GM18502 (cell line): ENCODE data around the gene PPP2R2B.

Source experiments
- ATAC-seq: cut with Tn5 transposase; IDR thresholded peaks from one replicate; pipeline ENCODE4 v1.9.1; 2021; ENCODE audit warnings: mild to moderate bottlenecking; ENCODE audit not compliant: unreplicated experiment, poor library complexity

PPP2R2B gene

DNA sequence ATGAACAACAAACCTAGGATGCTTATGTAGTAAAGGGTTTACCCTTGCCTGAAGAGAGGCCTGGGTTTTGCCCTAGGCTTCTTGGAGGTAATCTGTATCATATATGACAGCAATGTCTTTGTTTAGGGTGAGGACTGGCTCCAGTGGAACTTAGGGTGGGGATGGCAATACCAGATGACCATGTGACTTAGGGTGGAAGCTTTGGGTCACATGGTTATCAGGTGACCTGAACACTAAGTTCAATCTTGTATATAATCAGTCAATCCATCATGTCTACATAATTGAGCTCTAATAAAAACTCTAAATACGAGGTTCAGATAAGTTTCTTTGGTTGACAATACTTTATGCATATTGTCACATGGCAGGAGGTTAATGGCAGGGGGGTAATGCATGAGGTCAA lies 10.6 kb upstream of the PPP2R2B start:
- no peak for ATAC-seq

DNA sequence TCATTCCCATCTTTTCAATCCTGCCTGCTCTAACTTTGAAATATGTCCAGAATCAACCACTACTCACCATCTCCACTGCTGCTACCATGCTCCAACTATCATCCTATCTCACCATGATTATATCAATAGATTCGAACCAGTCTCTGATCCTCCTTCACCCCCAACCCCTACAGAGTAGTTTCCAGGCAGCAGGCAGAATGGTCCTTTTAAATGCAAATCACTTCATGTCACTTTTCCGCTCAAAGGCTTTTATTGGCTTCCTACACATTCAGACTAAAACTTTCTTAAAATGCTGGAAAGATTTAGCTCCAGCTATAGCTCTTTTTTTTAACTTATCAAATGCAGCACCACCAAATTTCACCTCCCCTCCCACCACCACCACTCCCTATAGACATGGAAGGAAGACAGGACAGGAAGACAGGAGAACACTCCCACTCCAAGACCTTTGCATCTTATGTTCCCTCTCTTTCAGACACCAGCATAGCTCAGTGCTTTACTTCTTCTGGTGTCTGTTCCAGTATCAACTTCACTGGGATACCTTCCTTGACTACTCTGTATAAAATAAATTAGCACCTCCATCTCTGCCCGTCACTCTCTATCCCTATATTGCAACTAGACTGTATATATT lies 9.9 kb upstream of the PPP2R2B start:
- no peak for ATAC-seq

DNA sequence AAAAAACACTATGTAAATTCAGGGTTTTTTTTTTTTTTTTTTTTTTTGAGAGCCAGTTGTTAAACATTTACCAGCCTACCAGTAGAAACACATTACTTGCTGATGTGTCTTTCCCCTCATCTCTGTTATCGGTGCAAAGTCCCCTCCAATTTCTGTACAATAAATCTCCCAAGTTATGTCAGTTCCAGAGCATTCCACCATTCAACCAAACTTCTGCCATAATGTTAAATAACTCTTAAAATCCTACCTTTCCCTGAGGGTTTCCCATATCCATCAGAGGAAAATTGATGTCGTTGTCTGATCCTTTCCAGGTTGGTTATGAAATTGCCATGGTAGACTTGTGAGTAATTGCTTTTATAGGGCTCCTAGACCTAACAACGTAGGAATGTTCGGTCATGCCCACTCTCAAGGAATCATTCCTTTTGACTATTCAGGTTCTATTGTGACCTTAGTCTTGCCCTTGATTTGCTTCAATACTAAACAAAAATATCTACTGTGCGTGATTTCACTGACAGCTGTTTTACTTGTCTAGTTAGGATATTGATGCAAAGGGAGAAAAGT lies 5.6 kb upstream of the PPP2R2B start:
- no peak for ATAC-seq

DNA sequence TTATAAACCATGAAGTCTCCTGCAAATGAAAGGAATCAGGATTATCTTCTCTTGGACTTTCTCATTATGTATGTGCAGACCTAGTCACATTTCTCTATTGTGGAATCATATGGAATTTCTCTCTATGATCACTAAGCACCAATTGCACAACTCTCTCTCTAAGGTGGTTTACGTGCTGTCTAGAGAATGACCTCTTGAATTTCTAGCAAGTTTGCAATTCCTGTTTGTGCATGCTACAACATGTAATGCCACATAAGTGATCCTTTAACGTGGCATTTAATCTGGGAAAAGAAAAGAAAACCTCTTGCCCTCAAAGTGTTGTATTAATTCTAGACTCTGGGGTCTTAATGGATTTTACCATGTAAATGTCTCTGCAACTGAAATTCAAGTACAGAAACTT lies 5.0 kb upstream of the PPP2R2B start:
- ATAC-seq: no peak

DNA sequence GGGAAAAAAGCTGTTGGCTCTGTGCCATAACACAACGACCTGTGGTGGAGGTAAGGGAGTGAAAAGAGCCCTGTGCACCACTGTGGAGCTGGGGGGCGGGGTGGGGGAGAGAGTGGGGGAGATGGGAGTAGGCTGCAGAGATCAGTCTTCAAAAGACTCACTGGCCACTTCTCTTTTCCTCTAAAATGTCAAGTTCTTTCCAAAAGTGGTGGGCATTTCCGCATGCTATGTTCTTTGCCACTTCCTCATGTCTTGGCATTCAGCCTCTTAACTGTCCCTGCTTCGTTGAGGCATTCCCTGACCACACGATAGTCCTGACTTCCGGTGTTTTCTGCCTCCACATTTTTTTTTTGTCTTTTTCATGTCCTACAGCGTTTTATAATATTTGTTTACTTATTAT lies 2.4 kb upstream of the PPP2R2B start:
- ATAC-seq: no peak

DNA sequence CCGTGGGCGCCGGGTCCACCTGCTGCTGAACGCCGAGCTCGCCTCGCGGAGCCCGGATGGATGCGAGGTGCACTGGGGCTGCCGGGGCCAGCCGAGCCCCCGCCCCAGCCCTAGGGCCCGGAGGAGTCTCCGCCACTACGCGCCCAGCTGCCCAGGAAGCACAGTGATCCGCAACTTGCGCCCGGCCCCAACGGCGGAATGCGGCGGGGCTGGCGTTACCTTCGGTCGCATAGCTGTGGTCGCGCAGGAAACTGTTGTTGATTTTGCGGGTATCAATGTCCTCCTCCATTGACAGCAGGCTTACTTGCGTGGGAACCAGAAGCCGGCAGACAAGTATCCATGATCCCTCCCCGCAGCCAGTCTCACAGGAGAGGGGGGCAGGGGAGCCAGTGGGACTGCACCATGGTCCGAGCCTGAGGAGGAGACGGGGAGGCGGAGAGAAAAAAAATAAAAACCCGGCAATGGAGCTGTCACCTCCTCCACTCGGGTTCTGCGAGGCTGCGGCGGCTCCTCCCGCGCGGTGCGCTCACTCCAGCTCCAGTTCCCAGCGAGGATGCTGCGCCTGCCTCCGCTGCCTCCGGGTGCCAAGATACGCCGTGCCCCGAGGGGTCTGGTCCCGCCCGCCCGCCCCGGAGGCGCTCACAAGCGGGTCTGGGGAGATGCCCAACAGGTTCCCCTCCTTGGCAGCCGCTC lies 628 bp downstream of the PPP2R2B start:
- ATAC-seq: peak; percentile 36

DNA sequence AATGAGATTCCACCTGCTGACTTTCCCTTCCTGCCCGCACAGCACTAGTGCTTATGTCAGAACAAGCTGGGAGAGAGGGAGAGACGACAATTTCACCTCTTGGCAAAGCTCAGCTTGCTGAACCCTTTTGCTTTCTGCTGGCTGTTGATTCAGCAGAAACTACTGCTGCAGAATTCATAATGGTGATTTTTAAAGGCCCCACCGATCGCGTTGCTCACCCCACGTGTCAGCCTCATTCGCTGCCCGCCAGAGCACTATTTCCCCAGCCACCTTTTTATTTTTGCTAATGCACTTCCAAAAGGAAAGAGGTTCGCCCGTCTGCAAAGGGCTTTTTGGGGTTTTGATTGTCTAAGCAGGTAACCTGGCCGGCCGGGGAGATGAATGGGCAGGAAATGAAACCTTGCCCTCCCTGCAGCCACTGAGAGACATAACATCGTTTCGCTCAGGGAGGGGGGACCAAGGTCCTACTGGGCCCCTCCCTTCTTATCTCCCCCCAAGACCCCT lies 1.3 kb downstream of the PPP2R2B start:
- ATAC-seq: peak; percentile 32

DNA sequence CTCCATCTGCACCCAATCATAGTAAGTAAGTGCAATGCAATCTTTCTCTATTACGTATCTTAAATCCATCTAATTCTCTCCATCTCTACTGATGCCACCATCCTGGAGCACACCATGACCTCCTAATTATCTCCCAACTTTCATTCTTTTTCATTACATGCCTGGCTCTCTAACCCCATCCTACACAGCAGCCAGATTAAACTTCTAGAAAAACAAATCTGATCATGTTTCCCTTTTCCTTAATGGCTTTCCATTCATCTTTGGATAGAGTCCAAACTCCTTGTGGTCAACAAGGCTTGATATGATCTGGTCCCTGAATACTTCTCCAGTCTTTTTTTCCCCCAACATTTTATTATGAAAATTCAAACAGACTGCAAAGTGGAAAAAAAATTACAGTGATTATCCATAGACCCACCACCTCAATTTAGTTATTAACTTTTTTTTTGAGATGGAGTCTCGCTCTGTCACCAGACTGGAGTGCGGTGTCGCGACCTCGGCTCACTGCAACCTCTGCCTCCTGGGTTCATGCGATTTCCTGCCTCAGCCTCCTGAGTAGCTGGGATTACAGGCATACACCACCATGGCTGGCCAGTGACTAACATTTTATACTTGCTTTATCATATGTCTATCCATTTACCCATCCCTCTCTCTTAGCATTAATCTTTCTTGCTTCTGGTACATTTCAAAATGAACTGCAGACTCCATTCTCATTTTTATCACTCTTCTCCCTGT lies 5.2 kb downstream of the PPP2R2B start:
- ATAC-seq: no peak

DNA sequence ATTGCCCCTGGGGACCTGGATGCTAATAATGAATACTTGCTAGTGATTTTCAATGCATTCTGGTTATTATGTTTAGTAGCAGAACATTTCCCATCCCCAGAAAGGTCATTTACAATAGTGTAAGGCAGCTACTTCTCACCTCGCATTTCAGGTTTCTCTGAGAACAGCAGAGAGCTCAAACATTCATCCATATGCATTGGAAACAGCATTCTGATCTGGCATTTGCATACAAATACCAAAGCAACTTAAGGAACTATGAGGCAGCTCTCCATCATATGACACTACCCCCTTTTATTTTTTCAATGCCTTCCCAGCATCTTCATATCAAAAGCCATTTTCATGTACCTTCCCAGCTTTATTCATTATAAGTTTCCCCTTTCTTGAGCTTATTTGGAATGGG lies 6.4 kb downstream of the PPP2R2B start:
- no peak for ATAC-seq

DNA sequence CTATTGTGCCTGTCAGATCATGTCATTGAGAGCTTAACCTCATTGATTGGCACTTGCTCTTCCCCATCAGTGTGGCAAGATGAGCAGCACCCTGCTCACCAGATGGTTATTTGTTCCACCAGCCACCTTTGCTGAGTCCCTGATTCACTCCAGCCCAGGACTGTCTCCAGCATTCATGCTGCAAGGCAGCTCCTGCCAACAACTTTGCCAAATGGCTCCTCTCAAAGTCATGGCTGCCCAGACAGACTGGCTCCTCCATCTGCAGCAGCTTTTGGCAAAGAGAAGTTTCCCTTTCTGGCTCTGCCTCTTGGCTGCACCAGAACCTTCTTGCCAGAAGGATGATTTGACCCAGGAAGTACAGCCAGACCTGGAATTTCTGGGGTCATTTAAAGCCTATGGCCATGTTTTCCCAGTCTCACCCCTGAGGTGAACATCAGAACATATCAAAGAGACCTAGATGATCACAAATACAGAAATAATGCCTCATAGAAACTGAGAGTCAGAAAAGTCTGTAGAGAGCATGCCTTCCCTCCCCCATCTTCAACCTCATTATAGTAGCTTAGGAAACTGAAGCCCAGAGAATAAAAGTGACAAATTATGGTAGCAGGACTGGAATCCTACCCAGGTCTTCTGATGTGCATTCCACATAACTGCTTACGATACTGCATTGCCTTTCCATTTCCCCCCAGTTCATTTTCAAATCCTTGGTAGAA lies 10.4 kb downstream of the PPP2R2B start:
- no peak for ATAC-seq

DNA sequence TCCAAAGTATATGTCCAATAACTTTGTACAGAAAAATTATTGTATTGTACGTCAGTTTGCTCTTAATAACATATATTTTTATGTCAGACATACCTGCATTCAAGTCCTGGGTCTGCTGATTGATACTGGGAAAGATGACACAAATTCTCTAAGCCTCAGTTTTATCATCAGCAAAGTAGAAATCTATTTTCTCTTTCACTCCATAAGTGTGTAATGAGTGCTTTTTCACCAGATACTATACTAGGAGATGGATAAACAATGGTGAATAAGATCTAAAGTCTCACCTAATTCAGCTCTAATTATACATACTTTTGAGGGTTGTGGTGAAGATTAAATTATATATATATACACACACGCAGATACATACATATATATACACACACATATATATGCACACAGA lies 12.3 kb downstream of the PPP2R2B start:
- no peak for ATAC-seq

DNA sequence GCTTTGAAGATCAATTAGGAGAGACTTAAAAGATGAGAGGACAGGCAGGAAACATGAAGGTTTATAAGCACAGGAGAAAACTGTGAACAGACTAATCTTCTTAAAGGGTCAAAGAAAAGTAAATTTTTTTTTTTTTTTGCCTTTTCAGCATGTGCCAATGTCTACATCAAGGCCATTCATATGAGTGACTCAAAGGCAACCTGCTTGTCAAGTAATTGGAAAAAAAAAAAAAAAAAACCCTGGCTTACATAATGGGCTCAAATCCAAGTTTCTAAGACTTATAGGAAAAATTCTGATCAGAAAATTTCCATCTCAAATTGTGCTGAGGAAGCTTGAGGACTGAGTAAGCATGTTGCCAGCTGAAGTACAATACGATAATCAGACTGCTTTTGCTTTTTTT lies 15.9 kb downstream of the PPP2R2B start:
- ATAC-seq: no peak

DNA sequence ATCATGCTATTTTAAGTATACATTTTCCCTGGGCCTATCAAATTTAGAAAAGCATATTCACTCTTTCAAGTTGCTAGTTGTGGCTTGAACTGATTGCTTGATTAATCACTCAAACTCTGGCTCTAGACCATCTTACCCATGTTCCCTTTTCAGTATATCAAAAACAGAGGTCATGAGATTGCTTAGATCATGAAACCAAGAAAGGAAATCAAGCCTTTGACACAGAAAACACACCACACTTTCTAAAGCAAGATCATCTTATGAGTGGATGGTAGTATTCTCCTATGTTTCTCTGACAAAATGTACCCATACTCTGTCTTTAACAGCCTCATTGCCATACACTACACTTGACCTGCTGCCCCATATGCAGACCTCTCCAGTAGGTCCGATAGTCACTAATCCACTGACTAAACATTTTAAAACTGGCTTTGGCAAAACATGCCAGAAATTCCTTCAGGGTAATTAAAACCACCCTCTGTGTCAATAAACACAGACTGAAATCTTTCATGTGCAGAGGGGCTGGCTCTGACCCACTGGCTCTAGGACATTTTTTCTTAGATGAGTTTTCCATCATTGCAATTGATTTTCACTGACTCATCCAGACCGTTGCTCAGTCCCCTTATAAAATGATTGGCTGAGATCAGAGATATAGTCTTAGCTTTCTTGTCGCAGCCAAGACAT lies 18.2 kb downstream of the PPP2R2B start:
- no peak for ATAC-seq

DNA sequence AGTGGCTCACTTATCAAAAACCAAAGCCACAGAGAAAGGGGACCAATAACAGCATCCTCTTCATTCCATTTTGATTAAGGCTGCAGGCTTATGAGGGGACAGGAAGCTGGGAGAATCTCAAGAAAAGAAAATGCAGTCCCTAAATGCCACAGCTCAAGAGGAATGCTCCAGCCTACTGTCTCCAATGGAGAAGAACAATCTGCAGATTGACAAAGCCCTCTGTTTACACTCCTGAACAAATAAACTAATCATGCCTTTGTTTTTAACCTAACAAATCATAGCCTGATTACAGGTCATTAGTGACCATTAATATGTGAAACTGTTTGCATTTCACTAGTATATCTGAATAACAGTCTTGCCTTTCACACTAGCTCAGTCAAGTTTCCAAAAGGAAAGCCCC lies 26.5 kb downstream of the PPP2R2B start:
- no peak for ATAC-seq

DNA sequence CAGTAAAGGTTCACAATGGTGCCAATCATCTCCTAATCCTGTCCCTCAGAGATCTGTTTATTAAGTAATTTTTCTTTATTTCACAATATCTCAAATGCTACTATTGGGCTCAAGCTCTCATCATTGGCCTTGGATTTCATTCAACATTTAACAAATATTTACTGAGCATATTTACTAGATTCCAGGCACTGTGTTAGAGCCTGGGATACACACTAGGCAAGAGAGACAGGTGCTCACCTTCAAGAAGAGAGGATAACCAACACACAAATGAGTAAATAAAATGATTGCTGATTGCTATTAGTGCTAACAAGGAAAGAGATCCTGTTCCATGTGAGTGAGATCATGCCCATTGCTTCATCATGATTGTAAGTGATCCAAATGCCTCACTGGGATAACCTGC lies 27.4 kb downstream of the PPP2R2B start:
- ATAC-seq: no peak

DNA sequence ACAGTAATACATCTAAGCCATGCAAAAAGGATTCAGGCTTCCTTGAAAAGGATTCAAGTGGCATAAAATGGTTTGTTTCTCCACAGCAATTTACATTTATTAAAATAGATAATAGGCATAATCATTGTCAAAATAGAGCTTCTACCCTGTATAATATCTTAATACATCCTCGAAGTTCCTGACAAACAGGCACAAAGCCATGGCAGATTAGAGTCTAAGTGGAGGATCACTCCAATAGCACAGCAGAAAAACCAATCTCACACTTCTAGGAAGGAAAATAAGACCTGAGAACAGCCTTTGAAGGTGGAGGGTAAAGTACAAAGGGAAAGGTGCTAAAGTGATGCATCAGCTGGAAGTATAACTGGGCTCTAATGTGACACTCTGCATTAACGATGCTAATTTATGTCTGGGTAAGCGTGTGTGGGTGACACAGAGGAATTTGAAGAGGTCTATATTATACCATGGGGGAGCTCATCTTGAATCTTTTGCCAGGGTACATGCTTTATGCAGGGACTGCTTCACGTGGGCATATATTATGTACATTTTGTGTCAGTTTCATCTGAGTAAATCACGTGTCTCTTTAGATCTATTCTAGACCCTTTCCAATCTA lies 28.8 kb downstream of the PPP2R2B start:
- no peak for ATAC-seq

DNA sequence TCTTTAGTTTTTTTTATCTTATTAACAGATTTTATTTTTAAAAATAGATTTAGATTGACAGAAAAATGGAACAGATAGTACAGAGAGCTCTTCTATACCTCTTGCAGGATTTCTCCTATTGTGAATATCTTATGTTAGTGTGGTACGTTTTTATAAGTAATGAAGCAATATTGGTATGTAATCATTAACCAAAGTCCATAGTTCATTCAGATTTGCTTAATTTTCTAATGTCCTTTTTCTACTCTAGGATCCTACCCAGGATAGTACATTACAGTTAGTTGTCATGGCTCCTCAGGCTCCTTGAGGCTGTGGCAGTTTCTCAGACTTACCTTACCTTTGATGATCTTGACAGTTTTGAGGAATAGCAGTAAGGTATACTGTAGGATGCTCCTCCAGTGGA lies 30.4 kb downstream of the PPP2R2B start:
- ATAC-seq: no peak

DNA sequence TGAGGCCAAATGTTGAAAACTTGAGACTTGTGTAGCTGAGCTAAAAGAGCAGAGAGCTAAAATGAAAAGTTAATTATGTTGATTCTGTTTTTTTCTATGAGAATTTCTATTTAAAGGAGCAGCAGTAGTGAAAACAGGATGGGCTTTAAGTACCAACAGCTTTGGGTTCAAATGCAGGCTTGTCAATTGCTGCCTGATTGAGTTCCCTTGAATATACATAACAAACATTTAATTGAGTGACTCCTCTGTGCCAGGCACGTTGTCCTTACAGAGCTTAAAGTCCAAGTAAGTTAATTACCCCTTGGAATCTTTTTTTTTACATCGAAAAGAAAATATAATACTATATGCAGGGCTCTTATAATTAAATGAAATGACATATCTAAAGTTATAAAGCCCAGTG lies 38.5 kb downstream of the PPP2R2B start:
- ATAC-seq: no peak

DNA sequence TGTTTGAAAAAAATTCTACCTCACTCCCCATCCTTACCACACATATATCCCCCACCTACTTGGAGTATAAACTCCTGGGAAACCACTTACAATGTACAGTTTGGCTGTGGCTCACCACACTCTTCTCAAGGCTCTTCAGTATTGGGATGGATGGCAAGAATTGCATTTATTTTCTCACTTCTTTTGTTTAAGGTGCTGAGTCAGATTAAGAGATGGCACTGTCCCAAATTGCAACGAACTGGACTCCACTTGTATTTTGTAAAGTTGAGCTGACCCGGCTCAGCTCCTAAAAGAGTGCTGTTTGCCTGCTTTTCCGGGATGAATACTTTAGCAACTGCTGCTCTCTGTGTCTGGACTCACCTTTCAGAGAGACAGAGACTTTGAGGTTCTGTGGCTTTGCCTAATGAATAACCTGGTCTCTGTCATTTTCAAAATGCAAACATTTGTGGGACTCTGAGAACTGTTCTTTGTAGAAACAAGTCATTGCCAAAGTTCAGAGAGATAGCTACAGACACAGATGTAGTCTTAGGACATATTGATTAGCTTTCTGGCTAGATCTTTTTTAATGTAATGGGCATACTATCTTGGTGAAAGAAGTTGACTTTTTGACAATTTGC lies 42.2 kb downstream of the PPP2R2B start:
- ATAC-seq: no peak
